22Rv1 (cell line): Measurements from ENCODE around the gene ATF6B.

Experiments used
- CTCF ChIP-seq: fragments of 450-650 bp; IDR thresholded peaks from 2 replicates; pipeline ENCODE4 v1.5.1; 2017; ENCODE audit warnings: mild to moderate bottlenecking
- ZFX ChIP-seq: fragments of 450-650 bp; IDR thresholded peaks from 2 replicates; pipeline ENCODE4 v1.6.1; 2017; ENCODE audit warnings: antibody characterized with exemption, borderline replicate concordance

- TF ChIP-seq CTCF (no peak), ZFX (no peak)
Observed at GRCh38 chr6:32120573-32121059, 7.4 kb downstream of the ATF6B start.
